ENCODE data around the gene GFOD1.

Gene GFOD1

DNA sequence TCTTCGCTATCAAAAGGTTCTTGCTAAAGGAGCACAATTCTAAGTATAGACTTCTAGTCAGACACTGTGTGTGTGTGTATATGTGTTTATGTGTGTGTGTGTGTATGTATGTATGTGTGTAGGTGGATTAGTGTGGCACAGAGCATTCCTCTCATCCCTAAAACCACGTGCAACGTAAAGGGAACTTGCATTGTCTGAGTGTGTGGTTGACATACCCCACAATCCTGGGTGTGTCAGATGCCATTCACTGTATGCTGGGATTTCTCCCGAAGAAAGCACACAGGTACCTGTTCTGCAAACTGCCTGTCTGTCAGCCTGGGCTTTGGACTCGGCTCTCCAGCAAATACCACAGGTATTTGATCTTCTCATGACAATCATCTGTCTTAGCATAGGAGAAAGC is 116.8 kb downstream of the GFOD1 start:
- Histone ChIP-seq H3K9me3 (ENCODE audit: control insufficient read depth, insufficient read depth, low read length) (no peaks in the 10 kb centered on the region), H3K4me1 (ENCODE audit: control insufficient read depth, insufficient read depth, low read length) (no peaks in the 10 kb centered on the region), H3K27me3 (ENCODE audit: control insufficient read depth, insufficient read depth, low read length) (no peaks in the 10 kb centered on the region)

DNA sequence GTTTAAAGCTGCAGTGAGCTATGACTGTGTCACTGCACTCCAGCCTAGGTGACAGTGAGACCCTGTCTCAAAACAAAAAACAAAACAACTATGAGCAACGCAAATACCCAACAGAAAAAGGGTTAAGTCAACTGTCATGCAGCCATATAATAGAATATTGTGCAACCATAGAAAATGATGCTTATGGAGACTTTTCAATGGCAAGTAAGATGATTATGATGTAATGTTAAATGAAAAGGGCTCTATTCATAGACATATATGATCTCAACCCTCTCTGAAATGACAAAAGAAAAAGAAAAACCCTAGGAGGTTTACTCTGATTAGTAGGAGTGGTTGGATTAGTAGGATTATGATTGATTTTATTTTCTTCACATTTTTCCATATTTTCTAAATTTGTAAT is 117.8 kb downstream of the GFOD1 start:
- peaks cover 2% of the 10 kb centered on the region for H3K36me3 ChIP-seq (ENCODE audit: control insufficient read depth, insufficient read depth, low read length)
- H3K9ac ChIP-seq (ENCODE audit: low read depth, low read length), result no peak overlapping the region
- no peaks in the 10 kb centered on the region for H3K4me1 ChIP-seq (ENCODE audit: control insufficient read depth, insufficient read depth, low read length)
- no peak overlapping the region for H3K4me3 ChIP-seq (ENCODE audit: low read depth, low read length)
- H3K27me3 ChIP-seq (ENCODE audit: control insufficient read depth, insufficient read depth, low read length), result no peaks in the 10 kb centered on the region
- H3K9me3 ChIP-seq (ENCODE audit: control insufficient read depth, insufficient read depth, low read length), result no peaks in the 10 kb centered on the region

More for the DNA sequence above, 116.8 kb downstream of the GFOD1 start:
- no peak overlapping the region for H3K4me3 ChIP-seq (ENCODE audit: low read depth, low read length)
- no peak overlapping the region for H3K9ac ChIP-seq (ENCODE audit: low read depth, low read length)
- H3K36me3 ChIP-seq (ENCODE audit: control insufficient read depth, insufficient read depth, low read length), result no peaks in the 10 kb centered on the region

DNA sequence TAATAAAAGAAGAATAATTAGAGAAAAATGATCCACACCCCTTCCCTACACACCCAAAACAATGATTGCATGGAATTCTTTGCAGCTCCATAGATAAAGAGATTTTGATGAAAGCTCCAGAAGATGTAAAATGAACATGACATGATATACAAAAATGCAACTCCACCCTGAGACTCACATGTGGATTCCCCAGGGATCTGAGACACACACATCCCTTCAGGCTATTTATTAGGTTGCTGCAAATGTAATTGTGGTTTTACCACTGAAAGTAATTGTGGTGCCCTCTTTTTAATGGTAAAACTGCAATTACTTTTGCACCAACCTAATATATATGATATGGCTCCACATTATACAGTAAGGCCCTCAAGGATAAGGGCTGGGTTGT is 118.7 kb downstream of the GFOD1 start:
- Histone ChIP-seq H3K36me3 (ENCODE audit: control insufficient read depth, insufficient read depth, low read length) (peaks cover 3% of the 10 kb centered on the region), H3K4me3 (ENCODE audit: low read depth, low read length) (no peak overlapping the region), H3K9ac (ENCODE audit: low read depth, low read length) (no peak overlapping the region), H3K27me3 (ENCODE audit: control insufficient read depth, insufficient read depth, low read length) (no peaks in the 10 kb centered on the region), H3K9me3 (ENCODE audit: control insufficient read depth, insufficient read depth, low read length) (no peaks in the 10 kb centered on the region), H3K4me1 (ENCODE audit: control insufficient read depth, insufficient read depth, low read length) (no peaks in the 10 kb centered on the region)

GRCh38 chr6:13368079-13368730 is 119.2 kb downstream of the GFOD1 start:
- no peaks in the 10 kb centered on the region for H3K27me3 ChIP-seq (ENCODE audit: control insufficient read depth, insufficient read depth, low read length)
- H3K36me3 ChIP-seq (ENCODE audit: control insufficient read depth, insufficient read depth, low read length), result peaks cover 3% of the 10 kb centered on the region
- H3K4me3 ChIP-seq (ENCODE audit: low read depth, low read length), result no peak overlapping the region
- no peaks in the 10 kb centered on the region for H3K9me3 ChIP-seq (ENCODE audit: control insufficient read depth, insufficient read depth, low read length)
- H3K4me1 ChIP-seq (ENCODE audit: control insufficient read depth, insufficient read depth, low read length), result no peaks in the 10 kb centered on the region
- H3K9ac ChIP-seq (ENCODE audit: low read depth, low read length), result no peak overlapping the region

- no peaks in the 10 kb centered on the region for H3K9me3 ChIP-seq (ENCODE audit: control insufficient read depth, insufficient read depth, low read length)
- peaks cover 3% of the 10 kb centered on the region for H3K36me3 ChIP-seq (ENCODE audit: control insufficient read depth, insufficient read depth, low read length)
- no peaks in the 10 kb centered on the region for H3K27me3 ChIP-seq (ENCODE audit: control insufficient read depth, insufficient read depth, low read length)
- no peak overlapping the region for H3K9ac ChIP-seq (ENCODE audit: low read depth, low read length)
- H3K4me3 ChIP-seq (ENCODE audit: low read depth, low read length), result no peak overlapping the region
- H3K4me1 ChIP-seq (ENCODE audit: control insufficient read depth, insufficient read depth, low read length), result no peaks in the 10 kb centered on the region
Observed at GRCh38 chr6:13367396-13367795, 120.0 kb downstream of the GFOD1 start.

GRCh38 chr6:13365320-13365719 is 122.1 kb downstream of the GFOD1 start:
- Histone ChIP-seq H3K4me1 (ENCODE audit: control insufficient read depth, insufficient read depth, low read length) (no peaks in the 10 kb centered on the region), H3K4me3 (ENCODE audit: low read depth, low read length) (no peak overlapping the region), H3K9me3 (ENCODE audit: control insufficient read depth, insufficient read depth, low read length) (no peaks in the 10 kb centered on the region), H3K27me3 (ENCODE audit: control insufficient read depth, insufficient read depth, low read length) (no peaks in the 10 kb centered on the region), H3K9ac (ENCODE audit: low read depth, low read length) (no peak overlapping the region), H3K36me3 (ENCODE audit: control insufficient read depth, insufficient read depth, low read length) (peaks cover 3% of the 10 kb centered on the region)

DNA sequence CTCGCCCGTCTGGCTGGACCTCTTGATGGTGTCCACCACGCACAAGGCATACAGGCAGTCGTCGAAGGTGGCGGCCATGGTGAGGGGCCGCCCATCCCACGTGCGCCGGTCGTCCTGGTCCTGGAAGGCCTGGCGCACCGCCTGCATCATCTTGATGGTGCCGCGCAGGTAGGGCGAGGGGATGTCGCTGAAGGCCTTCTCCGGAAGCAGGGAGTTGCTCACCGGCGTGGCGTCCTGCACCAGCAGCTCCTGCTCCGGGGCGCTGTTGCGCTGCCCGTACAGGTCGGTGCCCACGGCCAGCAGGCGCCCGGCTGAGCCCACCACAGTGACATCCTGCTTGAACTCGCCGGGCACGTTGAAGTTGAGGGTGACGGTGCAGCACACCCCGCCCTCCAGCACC is 122.6 kb downstream of the GFOD1 start:
- Histone ChIP-seq H3K4me1 (ENCODE audit: control insufficient read depth, insufficient read depth, low read length) (no peaks in the 10 kb centered on the region), H3K27me3 (ENCODE audit: control insufficient read depth, insufficient read depth, low read length) (no peaks in the 10 kb centered on the region), H3K36me3 (ENCODE audit: control insufficient read depth, insufficient read depth, low read length) (peaks cover 3% of the 10 kb centered on the region), H3K9ac (ENCODE audit: low read depth, low read length) (no peak overlapping the region), H3K9me3 (ENCODE audit: control insufficient read depth, insufficient read depth, low read length) (no peaks in the 10 kb centered on the region), H3K4me3 (ENCODE audit: low read depth, low read length) (no peak overlapping the region)

DNA sequence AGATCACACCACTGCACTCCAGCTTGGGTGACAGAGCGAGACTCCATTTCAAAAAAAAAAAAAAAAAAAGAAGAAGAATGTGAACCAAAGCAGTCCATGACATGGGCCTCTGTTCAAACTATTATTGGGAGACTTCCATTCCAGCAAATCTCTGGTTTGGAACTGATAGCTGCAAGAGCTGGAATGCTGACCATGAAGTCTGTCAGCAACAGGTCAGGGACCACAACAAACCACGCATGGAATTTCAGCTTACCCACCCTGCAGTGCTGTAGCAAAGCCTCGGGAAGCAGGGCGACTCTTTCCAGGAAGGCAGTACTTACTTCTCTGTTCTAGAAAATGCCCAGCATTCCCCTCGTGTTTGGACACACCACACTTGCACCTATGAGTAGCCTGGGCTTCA is 125.0 kb downstream of the GFOD1 start:
- no peaks in the 10 kb centered on the region for H3K27me3 ChIP-seq (ENCODE audit: control insufficient read depth, insufficient read depth, low read length)
- no peak overlapping the region for H3K4me3 ChIP-seq (ENCODE audit: low read depth, low read length)
- no peaks in the 10 kb centered on the region for H3K9me3 ChIP-seq (ENCODE audit: control insufficient read depth, insufficient read depth, low read length)
- H3K9ac ChIP-seq (ENCODE audit: low read depth, low read length), result no peak overlapping the region
- H3K4me1 ChIP-seq (ENCODE audit: control insufficient read depth, insufficient read depth, low read length), result peaks cover 3% of the 10 kb centered on the region
- H3K36me3 ChIP-seq (ENCODE audit: control insufficient read depth, insufficient read depth, low read length), result peaks cover 3% of the 10 kb centered on the region

GRCh38 chr6:13360671-13361540 is 126.5 kb downstream of the GFOD1 start:
- H3K4me3 ChIP-seq (ENCODE audit: low read depth, low read length), result no peak overlapping the region
- H3K9me3 ChIP-seq (ENCODE audit: control insufficient read depth, insufficient read depth, low read length), result no peaks in the 10 kb centered on the region
- peaks cover 11% of the 10 kb centered on the region for H3K4me1 ChIP-seq (ENCODE audit: control insufficient read depth, insufficient read depth, low read length)
- peaks cover 3% of the 10 kb centered on the region for H3K36me3 ChIP-seq (ENCODE audit: control insufficient read depth, insufficient read depth, low read length)
- H3K27me3 ChIP-seq (ENCODE audit: control insufficient read depth, insufficient read depth, low read length), result no peaks in the 10 kb centered on the region
- H3K9ac ChIP-seq (ENCODE audit: low read depth, low read length), result no peak overlapping the region

- Histone ChIP-seq H3K4me1 (ENCODE audit: control insufficient read depth, insufficient read depth, low read length) (peaks cover 11% of the 10 kb centered on the region), H3K27me3 (ENCODE audit: control insufficient read depth, insufficient read depth, low read length) (no peaks in the 10 kb centered on the region), H3K4me3 (ENCODE audit: low read depth, low read length) (no peak overlapping the region), H3K36me3 (ENCODE audit: control insufficient read depth, insufficient read depth, low read length) (no peaks in the 10 kb centered on the region), H3K9me3 (ENCODE audit: control insufficient read depth, insufficient read depth, low read length) (no peaks in the 10 kb centered on the region), H3K9ac (ENCODE audit: low read depth, low read length) (no peak overlapping the region)
Observed at GRCh38 chr6:13359287-13359686, 128.1 kb downstream of the GFOD1 start.

DNA sequence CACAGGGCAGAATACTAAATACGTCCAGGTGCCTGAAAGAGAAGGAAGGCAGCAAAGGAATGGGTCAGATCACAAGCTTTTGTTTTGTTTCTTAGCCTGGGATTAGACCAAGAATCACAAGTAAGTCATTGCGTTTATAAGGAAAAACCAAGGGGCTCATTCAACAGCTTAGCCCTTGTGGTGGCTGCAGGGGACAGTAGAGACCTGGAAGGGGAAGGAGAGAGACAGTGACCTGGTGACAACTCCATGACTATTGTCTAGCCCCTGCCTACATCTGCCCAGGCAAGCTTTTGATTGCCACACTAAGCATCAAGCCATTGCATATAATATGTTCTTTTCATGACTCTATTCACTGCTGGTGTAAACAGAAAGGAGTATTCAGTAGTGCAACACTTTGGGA is 128.9 kb downstream of the GFOD1 start:
- Histone ChIP-seq H3K4me1 (ENCODE audit: control insufficient read depth, insufficient read depth, low read length) (peaks cover 11% of the 10 kb centered on the region), H3K36me3 (ENCODE audit: control insufficient read depth, insufficient read depth, low read length) (no peaks in the 10 kb centered on the region), H3K4me3 (ENCODE audit: low read depth, low read length) (no peak overlapping the region), H3K9ac (ENCODE audit: low read depth, low read length) (no peak overlapping the region), H3K27me3 (ENCODE audit: control insufficient read depth, insufficient read depth, low read length) (no peaks in the 10 kb centered on the region), H3K9me3 (ENCODE audit: control insufficient read depth, insufficient read depth, low read length) (no peaks in the 10 kb centered on the region)

DNA sequence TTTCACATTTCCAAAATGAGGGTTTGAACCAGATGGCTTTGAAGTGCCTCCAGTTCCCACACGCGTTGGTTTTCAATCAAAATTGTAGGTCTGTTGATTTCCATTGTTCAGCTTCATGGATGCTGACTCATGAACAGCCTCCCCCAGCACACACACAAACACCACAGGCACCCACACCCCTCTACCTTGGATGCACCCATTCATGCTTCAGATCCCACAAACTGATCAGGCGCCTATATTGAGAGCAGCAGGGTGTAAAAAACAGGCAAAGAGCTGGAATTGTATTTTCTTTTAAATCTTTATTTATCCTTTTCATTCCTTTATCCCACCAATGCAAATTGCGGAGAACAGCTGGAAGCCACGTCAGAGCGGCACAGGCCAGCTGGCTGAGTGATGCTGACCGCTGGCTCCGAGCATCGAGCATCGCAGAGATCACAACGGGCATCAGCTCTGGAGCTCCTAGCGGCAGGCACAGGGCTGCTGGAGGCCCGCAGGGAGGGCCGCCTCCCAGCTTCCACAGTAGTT is 129.8 kb downstream of the GFOD1 start:
- Histone ChIP-seq H3K9me3 (ENCODE audit: control insufficient read depth, insufficient read depth, low read length) (no peaks in the 10 kb centered on the region), H3K27me3 (ENCODE audit: control insufficient read depth, insufficient read depth, low read length) (no peaks in the 10 kb centered on the region), H3K4me3 (ENCODE audit: low read depth, low read length) (no peak overlapping the region), H3K4me1 (ENCODE audit: control insufficient read depth, insufficient read depth, low read length) (peaks cover 11% of the 10 kb centered on the region), H3K9ac (ENCODE audit: low read depth, low read length) (no peak overlapping the region), H3K36me3 (ENCODE audit: control insufficient read depth, insufficient read depth, low read length) (no peaks in the 10 kb centered on the region)

Data from iPS-15b (cell line).